Astrocyte (in vitro differentiated cells and primary cell): ENCODE measurements around the gene CD151.

ENCODE experiments used
- EZH2 ChIP-seq: IDR thresholded peaks from 2 replicates; pipeline ENCODE4 v1.6.1; 2012; ENCODE audit warnings: mild to moderate bottlenecking, low read length, inconsistent platforms; ENCODE audit not compliant: insufficient read depth
- TF ChIP-seq, protein P1 (sequence below): IDR thresholded peaks from 2 replicates; pipeline ENCODE4 v1.5.1; 2011; ENCODE audit warnings: low read depth, mild to moderate bottlenecking, inconsistent platforms, low read length, moderate library complexity; ENCODE audit not compliant: insufficient read depth

DNA sequence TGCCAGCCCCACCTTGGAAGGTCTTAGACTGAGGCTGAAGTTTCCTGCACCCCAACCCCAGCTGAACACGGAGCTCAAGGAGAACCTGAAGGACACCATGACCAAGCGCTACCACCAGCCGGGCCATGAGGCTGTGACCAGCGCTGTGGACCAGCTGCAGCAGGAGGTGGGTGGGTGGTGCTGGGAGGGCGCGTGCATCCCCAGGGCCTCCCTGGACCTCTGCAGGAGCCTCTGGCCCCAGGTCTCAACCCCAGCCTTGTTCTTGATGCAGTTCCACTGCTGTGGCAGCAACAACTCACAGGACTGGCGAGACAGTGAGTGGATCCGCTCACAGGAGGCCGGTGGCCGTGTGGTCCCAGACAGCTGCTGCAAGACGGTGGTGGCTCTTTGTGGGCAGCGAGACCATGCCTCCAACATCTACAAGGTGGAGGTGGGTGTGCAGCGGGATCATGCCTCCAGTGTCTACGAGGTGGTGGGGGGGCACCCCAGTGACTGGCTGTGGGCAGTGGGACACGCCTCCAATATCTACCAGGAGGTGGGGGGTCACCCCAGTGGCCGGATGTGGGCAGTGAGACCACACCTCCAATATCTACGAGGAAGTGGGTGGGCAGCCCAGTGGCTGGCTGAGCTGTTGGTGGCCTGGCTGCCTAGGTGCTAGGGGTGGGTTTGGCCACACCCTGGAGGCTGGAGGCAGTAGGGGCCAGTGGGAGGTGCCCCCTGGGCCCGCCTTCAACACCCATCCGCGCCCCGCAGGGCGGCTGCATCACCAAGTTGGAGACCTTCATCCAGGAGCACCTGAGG is 4.6 kb downstream of the CD151 start:
- TF ChIP-seq, protein P1, sequence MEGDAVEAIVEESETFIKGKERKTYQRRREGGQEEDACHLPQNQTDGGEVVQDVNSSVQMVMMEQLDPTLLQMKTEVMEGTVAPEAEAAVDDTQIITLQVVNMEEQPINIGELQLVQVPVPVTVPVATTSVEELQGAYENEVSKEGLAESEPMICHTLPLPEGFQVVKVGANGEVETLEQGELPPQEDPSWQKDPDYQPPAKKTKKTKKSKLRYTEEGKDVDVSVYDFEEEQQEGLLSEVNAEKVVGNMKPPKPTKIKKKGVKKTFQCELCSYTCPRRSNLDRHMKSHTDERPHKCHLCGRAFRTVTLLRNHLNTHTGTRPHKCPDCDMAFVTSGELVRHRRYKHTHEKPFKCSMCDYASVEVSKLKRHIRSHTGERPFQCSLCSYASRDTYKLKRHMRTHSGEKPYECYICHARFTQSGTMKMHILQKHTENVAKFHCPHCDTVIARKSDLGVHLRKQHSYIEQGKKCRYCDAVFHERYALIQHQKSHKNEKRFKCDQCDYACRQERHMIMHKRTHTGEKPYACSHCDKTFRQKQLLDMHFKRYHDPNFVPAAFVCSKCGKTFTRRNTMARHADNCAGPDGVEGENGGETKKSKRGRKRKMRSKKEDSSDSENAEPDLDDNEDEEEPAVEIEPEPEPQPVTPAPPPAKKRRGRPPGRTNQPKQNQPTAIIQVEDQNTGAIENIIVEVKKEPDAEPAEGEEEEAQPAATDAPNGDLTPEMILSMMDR = no peak
- TF ChIP-seq EZH2 = no peak
